Testis (tissue), 3 donors: ENCODE results near the gene NDE1. TPM values are rescaled to one million over a fixed set of nuclear protein-coding genes. Genes with fewer than 3 reads are reported as not detected.

Experiments used
- DNase-seq: peaks from one replicate; pipeline ENCODE4 v3.0.0-alpha.2; 2019
- H3K27ac ChIP-seq, 2 donors: fragments of 200-600 bp; sonication (generic); one replicate each; pipeline ENCODE4 v1.5.1; 2019
- H3K27me3 ChIP-seq: fragments of 200-600 bp; sonication (generic); one replicate; pipeline ENCODE4 v1.5.1; 2019
- H3K36me3 ChIP-seq: fragments of 200-600 bp; sonication (generic); one replicate; pipeline ENCODE4 v1.5.1; 2017; ENCODE audit warnings: low read depth; ENCODE audit errors: missing control alignments
- H3K4me1 ChIP-seq: fragments of 200-600 bp; sonication (generic); one replicate; pipeline ENCODE4 v1.5.1; 2019
- H3K4me3 ChIP-seq, 2 donors: fragments of 200-600 bp; sonication (generic); one replicate each; pipeline ENCODE4 v1.5.1; 2017 to 2019
- H3K9me3 ChIP-seq: fragments of 200-600 bp; sonication (generic); one replicate; pipeline ENCODE4 v1.5.1; 2017
- POLR2A ChIP-seq: fragments of 450-650 bp; IDR thresholded peaks from one replicate; pipeline ENCODE4 v1.6.1; 2017; ENCODE audit warnings: antibody characterized with exemption, mild to moderate bottlenecking, moderate library complexity
- WGBS, 2 donors: methylation state at CpG; one replicate each; pipeline ENCODE4 v1.1.5; 2018; 5-methylcytosine and 5-hydroxymethylcytosine counted together
- intact Hi-C: fragments of 100-400 bp; cut with DNase I; formaldehyde crosslinking; loops from one replicate; pipeline ENCODE4 v1.15.1; 2023; ENCODE audit warnings: low total_unique reads
- polyA plus RNA-seq: library from polyadenylated mRNA; stranded (reverse); fragments of 350-450 nt; fragmentation: Illumina TruSeq; extraction: RNeasy Lipid Tissue Mini Kit (QIAGEN cat#74804); gene quantifications from one replicate; pipeline ENCODE4 v1.2.3, GENCODE V29; 2014; ENCODE audit warnings: low read depth, low replicate concordance; ENCODE audit not compliant: insufficient read depth
- total RNA-seq, 2 donors: library from RNA; depleted of rRNA; stranded (reverse); fragments of >200 nt; gene quantifications; one replicate each; pipeline ENCODE4 v1.2.3, GENCODE V29; 2016
- TF ChIP-seq, protein P1 (sequence below), 3 experiments: fragments of 450-650 bp in 2 of 3; fragments of 200-600 bp in 1 of 3; sonication (generic) in 1 of 3; IDR thresholded peaks; one replicate each; pipeline ENCODE4 v1.5.1; 2016 to 2019; ENCODE audit warnings: antibody characterized with exemption in 3 of 3, mild to moderate bottlenecking in 2 of 3, moderate library complexity in 1 of 3

Gene NDE1
- total and polyA plus RNA-seq, 3 donors from 2014 or later, result 45.2 to 84.3 (median 51.6) TPM

DNA sequence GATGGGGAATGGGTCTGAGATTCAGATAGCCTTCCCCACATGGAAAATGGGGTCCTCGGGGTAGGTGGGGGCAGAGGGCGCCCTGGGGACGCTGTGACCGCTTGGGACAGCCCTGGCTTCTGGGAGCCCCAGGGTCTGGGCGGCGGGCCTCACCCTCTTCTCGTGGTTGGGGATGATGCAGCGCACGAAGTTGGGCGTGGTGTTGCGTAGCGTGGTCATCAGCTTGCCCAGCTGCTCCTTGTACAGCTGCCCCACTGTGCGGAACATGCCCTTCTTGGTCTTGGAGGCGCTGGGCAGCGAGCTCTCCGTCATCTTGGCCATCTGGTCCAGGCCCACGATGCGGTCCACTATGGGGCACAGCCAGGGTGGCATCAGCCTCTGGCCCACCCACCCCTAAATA, 99.9 kb downstream of the NDE1 start:
- Histone ChIP-seq H3K4me3 (no peak overlapping the region), H3K9me3 (no peaks in the 10 kb centered on the region), H3K36me3 (no peaks in the 10 kb centered on the region), H3K4me1 (no peaks in the 10 kb centered on the region), H3K27me3 (no peaks in the 10 kb centered on the region), H3K27ac (no peak overlapping the region)
- WGBS, 2 donors, result 91 to 97% methylated on average over 6 to 18 of the region's 18 CpGs
- DNase-seq, result no peak
- no peak for TF ChIP-seq POLR2A
- TF ChIP-seq, protein P1, sequence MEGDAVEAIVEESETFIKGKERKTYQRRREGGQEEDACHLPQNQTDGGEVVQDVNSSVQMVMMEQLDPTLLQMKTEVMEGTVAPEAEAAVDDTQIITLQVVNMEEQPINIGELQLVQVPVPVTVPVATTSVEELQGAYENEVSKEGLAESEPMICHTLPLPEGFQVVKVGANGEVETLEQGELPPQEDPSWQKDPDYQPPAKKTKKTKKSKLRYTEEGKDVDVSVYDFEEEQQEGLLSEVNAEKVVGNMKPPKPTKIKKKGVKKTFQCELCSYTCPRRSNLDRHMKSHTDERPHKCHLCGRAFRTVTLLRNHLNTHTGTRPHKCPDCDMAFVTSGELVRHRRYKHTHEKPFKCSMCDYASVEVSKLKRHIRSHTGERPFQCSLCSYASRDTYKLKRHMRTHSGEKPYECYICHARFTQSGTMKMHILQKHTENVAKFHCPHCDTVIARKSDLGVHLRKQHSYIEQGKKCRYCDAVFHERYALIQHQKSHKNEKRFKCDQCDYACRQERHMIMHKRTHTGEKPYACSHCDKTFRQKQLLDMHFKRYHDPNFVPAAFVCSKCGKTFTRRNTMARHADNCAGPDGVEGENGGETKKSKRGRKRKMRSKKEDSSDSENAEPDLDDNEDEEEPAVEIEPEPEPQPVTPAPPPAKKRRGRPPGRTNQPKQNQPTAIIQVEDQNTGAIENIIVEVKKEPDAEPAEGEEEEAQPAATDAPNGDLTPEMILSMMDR (IDR thresholded peaks at IDR 0.05), result no peak
- intact Hi-C loops, result no loop called here

DNA sequence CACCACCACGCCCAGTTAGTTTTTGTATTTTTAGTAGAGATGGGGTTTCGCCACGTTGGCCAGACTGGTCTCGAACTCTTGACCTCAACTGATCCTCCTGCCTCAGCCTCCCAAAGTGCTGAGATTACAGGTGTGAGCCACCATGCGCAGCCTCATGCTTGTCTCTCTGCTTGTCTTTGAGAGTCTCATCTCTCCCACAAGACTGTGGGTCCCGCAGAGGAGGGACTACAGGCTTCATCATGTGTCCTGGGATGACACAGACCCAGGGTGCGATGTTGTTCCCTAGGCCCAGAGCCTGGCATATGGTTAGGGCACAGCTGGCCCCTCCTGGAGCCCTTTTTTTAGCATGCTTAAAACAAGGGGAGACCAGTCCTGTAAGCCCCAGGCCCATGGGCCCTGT, 101.9 kb downstream of the NDE1 start:
- Histone ChIP-seq H3K36me3 (no peaks in the 10 kb centered on the region), H3K9me3 (no peaks in the 10 kb centered on the region), H3K27me3 (no peaks in the 10 kb centered on the region), H3K27ac (no peak overlapping the region), H3K4me3 (no peak overlapping the region), H3K4me1 (no peaks in the 10 kb centered on the region)
- no peak for TF ChIP-seq POLR2A
- TF ChIP-seq, protein P1 (IDR thresholded peaks at IDR 0.05), result no peak
- DNase-seq, result no peak
- WGBS, 2 donors, result 89 to 90% methylated on average over 4 to 7 of the region's 7 CpGs
- intact Hi-C loops, result no loop called here

DNA sequence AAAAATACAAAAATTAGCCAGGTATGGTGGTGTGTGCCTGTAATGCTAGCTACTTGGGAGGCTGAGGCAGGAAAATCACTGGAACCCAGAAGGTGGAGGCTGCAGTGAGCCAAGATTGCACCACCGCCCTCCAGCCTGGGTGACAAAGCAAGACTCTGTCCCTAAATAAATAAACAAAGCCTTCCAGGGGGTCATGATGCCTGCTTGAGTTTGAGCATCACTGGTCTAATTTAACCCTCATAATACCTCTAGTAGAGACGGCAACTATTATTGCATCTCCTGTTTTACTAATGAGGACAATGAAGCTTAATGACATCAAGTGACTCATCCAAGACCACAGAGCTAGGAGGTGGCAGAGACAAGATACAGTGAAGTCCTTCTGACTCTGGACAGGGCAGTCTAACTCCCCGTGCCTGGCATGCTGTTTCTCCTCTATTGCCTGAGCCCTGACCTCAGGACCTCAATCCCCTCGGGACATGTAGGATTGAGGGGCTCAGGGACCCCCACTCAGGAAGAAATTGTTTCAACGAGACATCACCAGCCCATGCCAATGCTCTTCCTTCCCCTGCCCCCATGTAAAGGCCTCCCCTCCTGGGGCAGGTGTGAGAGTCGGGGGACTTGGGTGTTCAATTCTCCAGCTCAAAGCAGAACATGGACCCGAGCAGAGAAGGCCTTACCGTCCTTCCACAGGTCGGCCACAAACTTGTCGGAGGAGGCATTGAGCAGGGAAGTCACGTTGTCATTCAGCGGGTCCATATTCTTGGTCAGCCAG, 102.9 kb downstream of the NDE1 start:
- H3K4me1 ChIP-seq, result no peaks in the 10 kb centered on the region
- no peaks in the 10 kb centered on the region for H3K36me3 ChIP-seq
- H3K27ac ChIP-seq, result no peak overlapping the region
- H3K27me3 ChIP-seq, result no peaks in the 10 kb centered on the region
- no peak overlapping the region for H3K4me3 ChIP-seq
- intact Hi-C loops, result no loop called here
- H3K9me3 ChIP-seq, result no peaks in the 10 kb centered on the region
- no peak for TF ChIP-seq POLR2A
- TF ChIP-seq, protein P1 (IDR thresholded peaks at IDR 0.05), result no peak
- WGBS, 2 donors, result 93 to 95% methylated on average over 8 to 12 of the region's 12 CpGs
- no peak for DNase-seq

DNA sequence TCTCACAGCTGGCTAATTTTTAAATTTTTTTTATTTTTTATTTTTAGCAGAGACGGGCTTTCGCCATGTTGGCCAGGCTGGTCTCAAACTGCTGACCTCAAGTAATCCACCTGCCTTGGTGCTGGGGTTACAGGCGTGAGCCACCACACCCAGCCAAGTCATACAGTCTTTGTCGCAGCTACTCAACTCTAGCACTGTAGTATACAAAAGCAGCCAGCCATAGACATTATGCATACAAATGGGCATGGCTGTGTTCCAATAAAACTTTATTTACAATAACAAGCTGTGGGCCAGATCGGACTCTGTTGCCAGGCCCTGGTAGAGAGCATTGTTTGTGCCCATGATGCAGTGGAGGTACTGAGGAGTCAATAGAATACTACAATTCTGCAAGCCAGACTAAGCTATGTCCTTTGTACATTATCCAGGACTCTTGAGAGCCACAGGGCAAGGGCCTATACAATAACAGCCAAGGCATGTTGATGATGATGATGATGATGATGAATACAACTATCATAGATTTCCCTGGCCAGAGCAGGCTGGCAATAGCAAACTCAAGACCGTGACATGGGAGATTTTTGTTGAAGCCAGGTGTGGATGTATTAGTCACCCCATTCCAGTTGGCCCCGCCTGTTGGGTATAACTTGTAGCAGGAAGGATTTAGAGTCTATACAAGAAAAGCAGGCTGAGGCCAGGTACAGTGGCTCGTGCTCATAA, 104.9 kb downstream of the NDE1 start:
- Histone ChIP-seq H3K4me3 (no peak overlapping the region), H3K9me3 (no peaks in the 10 kb centered on the region), H3K27ac (no peak overlapping the region), H3K27me3 (no peaks in the 10 kb centered on the region), H3K36me3 (no peaks in the 10 kb centered on the region), H3K4me1 (no peaks in the 10 kb centered on the region)
- WGBS, 2 donors, result 85 to 91% methylated on average over 8 of the region's 8 CpGs
- DNase-seq, result no peak
- TF ChIP-seq, protein P1 (IDR thresholded peaks at IDR 0.05), result no peak
- TF ChIP-seq POLR2A, result no peak
- intact Hi-C loops, result no loop called here

DNA sequence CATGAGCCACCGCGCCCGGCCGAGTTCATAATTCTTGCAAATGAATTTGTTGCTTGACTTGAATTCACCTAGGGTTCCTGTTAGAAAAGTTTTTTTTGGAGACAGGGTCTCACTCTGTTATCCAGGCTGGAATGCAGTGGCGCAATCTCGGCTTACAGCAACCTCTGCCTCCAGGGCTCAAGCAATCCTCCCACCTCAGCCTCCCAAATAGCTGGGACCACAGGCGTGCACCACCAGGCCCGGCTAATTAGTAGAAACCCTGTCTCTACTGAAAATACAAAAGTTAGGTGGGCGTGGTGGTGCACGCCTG, 107.0 kb downstream of the NDE1 start:
- no peaks in the 10 kb centered on the region for H3K36me3 ChIP-seq
- DNase-seq, result no peak
- no peaks in the 10 kb centered on the region for H3K4me1 ChIP-seq
- H3K4me3 ChIP-seq, result no peak overlapping the region
- intact Hi-C loops, result no loop called here
- H3K9me3 ChIP-seq, result no peaks in the 10 kb centered on the region
- no peak overlapping the region for H3K27ac ChIP-seq
- 68 to 73% methylated on average over 6 to 10 of the region's 10 CpGs for WGBS, 2 donors
- no peaks in the 10 kb centered on the region for H3K27me3 ChIP-seq
- TF ChIP-seq, protein P1 (IDR thresholded peaks at IDR 0.05), result no peak
- no peak for TF ChIP-seq POLR2A
